Measurements from ENCODE around the gene IL15.

- no peak for TF ChIP-seq MAX (IDR thresholded peaks at IDR 0.05)
- TF ChIP-seq CBX8 (IDR thresholded peaks at IDR 0.05; ENCODE audit: borderline replicate concordance, low read depth, low read length) = no peak
- no peak for TF ChIP-seq SP2 (IDR thresholded peaks at IDR 0.05; ENCODE audit: low read length)
- no peak for TF ChIP-seq CTCF (IDR thresholded peaks at IDR 0.05; ENCODE audit: control extremely low read depth in 1 of 3, insufficient read depth in 1 of 3, low read depth in 1 of 3, low read length in 3 of 3)
- no peak for TF ChIP-seq KDM5A (IDR thresholded peaks at IDR 0.05; ENCODE audit: low read length)
- no peak for TF ChIP-seq CHD2 (IDR thresholded peaks at IDR 0.05; ENCODE audit: low read length)
- no peak for TF ChIP-seq EGR1 (IDR thresholded peaks at IDR 0.05; ENCODE audit: borderline replicate concordance, low read depth, low read length)
- no peak for TF ChIP-seq TCF12 (IDR thresholded peaks at IDR 0.05; ENCODE audit: low read depth, low read length)
Measured at GRCh38 chr4:141713771-141714445, 77.5 kb downstream of the IL15 start.

All from H1 (cell line).